ENCODE data around the gene HDHD2. TPM values are rescaled to one million over a fixed set of nuclear protein-coding genes. Genes with fewer than 3 reads are reported as not detected.

The HDHD2 gene
- total RNA-seq, 2 experiments from 2014 or later = 27.7 to 28.9 TPM

DNA sequence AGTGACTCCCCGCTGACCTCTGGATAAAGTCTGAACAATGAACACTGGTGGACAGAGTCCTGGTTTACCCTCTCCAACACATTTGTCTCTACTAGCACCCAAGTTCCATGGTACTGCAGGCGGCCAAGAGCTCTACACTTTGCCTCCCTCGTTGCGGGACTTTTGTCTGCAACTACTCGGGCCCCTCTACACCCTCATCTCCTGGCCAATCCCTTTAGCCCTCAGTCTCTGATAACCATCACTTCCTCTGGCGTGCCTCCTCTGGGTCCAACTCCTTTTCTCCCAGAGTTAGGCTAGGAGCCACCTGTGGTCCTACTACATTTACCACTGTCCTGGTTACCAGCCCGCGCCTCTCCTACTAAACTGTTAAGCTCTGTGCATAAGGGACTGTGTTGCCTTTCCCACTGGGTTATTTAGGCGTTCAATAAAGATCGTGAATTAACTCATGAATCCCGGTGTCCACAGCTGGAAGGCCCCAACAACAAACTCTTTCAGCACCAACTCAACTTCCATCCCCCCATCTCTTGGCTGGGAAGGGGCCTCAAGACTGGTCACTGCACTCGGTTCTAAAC lies 757 bp downstream of the HDHD2 start:
- Mint-ChIP-seq H3K27ac (peak overlapping the region; percentile 98), H3K36me3 (ENCODE audit: low read depth) (peaks cover 15% of the 10 kb centered on the region), H3K9me3 (ENCODE audit: low read depth) (no peaks in the 10 kb centered on the region), H3K4me3 (peak overlapping the region; percentile 98), H3K27me3 (no peaks in the 10 kb centered on the region), H3K4me1 (peaks cover 45% of the 10 kb centered on the region)
- ATAC-seq (no peak), DNase-seq (no peak)
- ChIA-PET CTCF (interaction anchor here (0.6 to 1.8 kb wide), 6 partner anchors 14 to 1001 kb away, joined by 3 to 6 read pairs (median 3); no protein-coding TSS in a partner anchor), POLR2A (interaction anchor here (0.6 to 1.1 kb wide), 2 partner anchors 29 to 232 kb away, joined by 3 to 4 read pairs; partner anchors contain the start of genes KATNAL2 and PIAS2)
- intact Hi-C loops (cut with DNase I, micrococcal nuclease) = loop anchor here (1.0 to 10.0 kb wide), 7 partner anchors 25 to 977 kb away; partner anchors contain the start of genes IER3IP1 (in 1 of the 2), KATNAL2 (in 1 of the 2), PIAS2 (in 1 of the 2) and SMAD2 (in 1 of the 2)

DNA sequence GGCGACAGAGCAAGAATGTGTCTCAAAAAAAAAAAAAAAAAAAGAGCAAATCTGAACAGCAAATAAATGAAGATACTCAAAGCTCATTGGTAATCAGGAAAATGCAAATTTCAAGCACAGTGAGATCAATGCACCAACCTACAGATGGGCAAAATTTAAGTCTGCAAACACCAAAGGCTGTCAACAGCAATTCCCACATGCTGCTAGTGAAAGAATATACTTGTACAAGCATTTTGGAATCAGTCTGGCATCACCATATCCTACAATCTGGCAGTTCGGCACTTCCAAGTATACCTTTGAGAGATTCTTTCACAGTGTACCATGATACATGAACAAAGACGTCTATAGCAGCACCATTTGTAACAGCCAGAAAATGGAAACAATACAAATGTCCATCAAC lies 4.1 kb downstream of the HDHD2 start:
- no peak for DNase-seq
- Mint-ChIP-seq H3K27ac (no peak overlapping the region), H3K4me1 (peaks cover 42% of the 10 kb centered on the region), H3K9me3 (ENCODE audit: low read depth) (no peaks in the 10 kb centered on the region), H3K27me3 (no peaks in the 10 kb centered on the region), H3K4me3 (no peak overlapping the region), H3K36me3 (ENCODE audit: low read depth) (peaks cover 16% of the 10 kb centered on the region)
- POLR2A ChIA-PET = no interaction called here
- CTCF ChIA-PET = no interaction called here
- intact Hi-C loops (cut with DNase I, micrococcal nuclease) = no loop called here
- no peak for ATAC-seq

DNA sequence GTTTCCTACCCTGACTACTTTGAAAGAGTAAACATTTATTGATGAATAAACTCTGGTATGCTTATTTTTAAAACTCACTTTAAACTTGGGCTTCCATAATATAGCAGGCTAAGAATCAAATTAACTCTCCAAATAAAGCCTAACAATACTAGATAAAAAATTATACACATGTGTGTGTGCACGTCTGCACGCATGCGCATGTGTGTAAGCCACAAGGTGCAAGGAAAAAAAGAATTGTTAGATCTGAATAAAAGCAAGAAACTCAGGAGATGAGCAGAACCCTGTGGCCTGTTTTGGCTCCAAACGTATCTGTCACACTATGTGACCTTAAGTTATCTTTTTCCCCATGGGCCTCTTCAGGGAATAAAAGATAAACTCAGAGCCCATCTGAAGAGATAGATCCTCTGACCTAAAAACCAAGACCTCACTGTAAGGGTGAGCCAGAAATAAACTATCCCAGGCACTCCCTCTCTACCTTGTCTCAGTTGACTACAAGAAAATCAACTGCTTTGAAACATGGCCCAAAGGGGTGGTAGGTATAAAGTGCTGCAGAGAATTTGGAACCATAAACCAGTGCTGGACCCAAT lies 6.3 kb downstream of the HDHD2 start:
- intact Hi-C loops (cut with DNase I, micrococcal nuclease) = no loop called here
- H3K9me3 Mint-ChIP-seq (ENCODE audit: low read depth) = no peaks in the 10 kb centered on the region
- POLR2A ChIA-PET = no interaction called here

DNA sequence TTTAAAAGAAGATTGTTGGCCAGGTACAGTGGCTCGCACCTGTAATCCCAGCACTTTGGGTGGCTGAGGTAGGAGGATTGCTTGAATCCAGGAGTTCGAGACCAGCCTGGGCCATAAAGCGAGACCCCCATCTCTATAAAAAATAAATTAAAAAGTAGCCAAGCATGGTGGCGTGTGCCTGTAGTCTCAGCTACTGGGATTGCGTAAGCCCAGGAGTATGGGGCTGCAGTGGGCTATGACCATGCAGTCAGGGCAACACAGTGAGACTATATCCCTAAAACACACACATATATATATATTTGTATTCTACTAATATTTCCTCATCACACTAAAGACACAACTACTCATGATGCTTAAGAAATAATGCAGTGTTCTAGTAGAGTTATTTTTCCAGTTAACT lies 7.1 kb downstream of the HDHD2 start:
- H3K36me3 Mint-ChIP-seq (ENCODE audit: low read depth) = peaks cover 26% of the 10 kb centered on the region
- intact Hi-C loops (cut with DNase I, micrococcal nuclease) = no loop called here
- POLR2A ChIA-PET = no interaction called here
- no peak overlapping the region for H3K27ac Mint-ChIP-seq
- H3K4me3 Mint-ChIP-seq = no peak overlapping the region
- no peak for ATAC-seq
- no peaks in the 10 kb centered on the region for H3K9me3 Mint-ChIP-seq (ENCODE audit: low read depth)
- H3K27me3 Mint-ChIP-seq = no peaks in the 10 kb centered on the region
- DNase-seq = no peak
- CTCF ChIA-PET = no interaction called here
- H3K4me1 Mint-ChIP-seq = peaks cover 21% of the 10 kb centered on the region

More for the DNA sequence above, 6.3 kb downstream of the HDHD2 start:
- H3K27ac Mint-ChIP-seq = no peak overlapping the region
- H3K36me3 Mint-ChIP-seq (ENCODE audit: low read depth) = peaks cover 20% of the 10 kb centered on the region
- no peak overlapping the region for H3K4me3 Mint-ChIP-seq
- DNase-seq (no peak), ATAC-seq (no peak)
- H3K4me1 Mint-ChIP-seq = peaks cover 30% of the 10 kb centered on the region
- CTCF ChIA-PET = no interaction called here
- no peaks in the 10 kb centered on the region for H3K27me3 Mint-ChIP-seq

DNA sequence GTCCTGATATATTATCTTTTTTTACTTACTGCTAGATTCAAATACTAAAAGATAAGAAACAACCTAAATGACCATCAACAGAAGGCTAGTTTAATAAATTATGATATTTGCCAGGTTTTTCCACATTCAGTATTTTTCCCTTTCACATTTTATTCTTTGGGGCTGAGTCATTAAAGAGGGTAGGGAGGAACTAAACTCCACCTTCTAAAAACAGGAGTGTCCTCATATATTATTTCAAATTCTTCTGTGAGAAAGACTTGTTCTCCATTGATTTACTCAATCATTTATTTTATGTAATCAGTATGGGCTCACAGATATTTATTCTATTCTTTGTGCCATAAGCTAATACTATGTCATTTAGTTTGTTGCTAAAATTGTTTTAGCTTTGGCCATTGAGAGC lies 9.0 kb downstream of the HDHD2 start:
- no peaks in the 10 kb centered on the region for H3K9me3 Mint-ChIP-seq (ENCODE audit: low read depth)
- intact Hi-C loops (cut with DNase I, micrococcal nuclease) = no loop called here
- peaks cover 10% of the 10 kb centered on the region for H3K4me1 Mint-ChIP-seq
- CTCF ChIA-PET = interaction anchor here (0.6 kb wide), 1 partner anchor 97 kb away, joined by 4 read pairs; no protein-coding TSS in a partner anchor
- POLR2A ChIA-PET = no interaction called here
- H3K4me3 Mint-ChIP-seq = no peak overlapping the region
- H3K36me3 Mint-ChIP-seq (ENCODE audit: low read depth) = peaks cover 29% of the 10 kb centered on the region
- no peaks in the 10 kb centered on the region for H3K27me3 Mint-ChIP-seq
- no peak overlapping the region for H3K27ac Mint-ChIP-seq
- DNase-seq = no peak
- no peak for ATAC-seq

DNA sequence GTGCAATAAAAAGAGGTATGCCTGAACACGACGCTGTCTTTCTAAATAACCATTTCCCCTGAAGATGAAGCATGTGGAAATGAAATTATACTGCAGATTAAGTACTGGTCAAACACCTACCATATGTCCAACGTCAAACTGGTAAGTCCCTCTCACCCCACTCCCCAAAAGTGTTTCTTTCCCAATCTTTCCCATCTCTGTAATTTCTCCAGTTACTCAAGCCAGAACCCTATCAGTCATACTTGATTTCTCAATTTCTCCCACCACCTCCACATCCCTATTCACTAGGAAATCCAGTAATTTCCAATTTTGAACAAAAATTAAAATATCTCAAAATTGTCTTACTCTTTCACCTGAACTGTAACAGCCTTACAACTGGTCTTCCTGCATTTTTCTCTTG lies 29.2 kb downstream of the HDHD2 start:
- H3K36me3 Mint-ChIP-seq (ENCODE audit: low read depth) = peaks cover 45% of the 10 kb centered on the region
- peaks cover 36% of the 10 kb centered on the region for H3K4me1 Mint-ChIP-seq
- no peak for DNase-seq
- no peaks in the 10 kb centered on the region for H3K27me3 Mint-ChIP-seq
- H3K27ac Mint-ChIP-seq = peak overlapping the region; percentile 55
- H3K9me3 Mint-ChIP-seq (ENCODE audit: low read depth) = no peaks in the 10 kb centered on the region
- CTCF ChIA-PET = interaction anchor here (0.7 to 2.0 kb wide), 3 partner anchors 20 to 138 kb away, joined by 3 to 6 read pairs (median 5); no protein-coding TSS in a partner anchor
- intact Hi-C loops (cut with DNase I, micrococcal nuclease) = loop anchor here (2.0 to 5.0 kb wide), 2 partner anchors 41 to 54 kb away; no protein-coding TSS in a partner anchor
- POLR2A ChIA-PET = interaction anchor here (0.6 kb wide), 1 partner anchor 84 kb away, joined by 3 read pairs; no protein-coding TSS in a partner anchor
- H3K4me3 Mint-ChIP-seq = no peak overlapping the region
- no peak for ATAC-seq

DNA sequence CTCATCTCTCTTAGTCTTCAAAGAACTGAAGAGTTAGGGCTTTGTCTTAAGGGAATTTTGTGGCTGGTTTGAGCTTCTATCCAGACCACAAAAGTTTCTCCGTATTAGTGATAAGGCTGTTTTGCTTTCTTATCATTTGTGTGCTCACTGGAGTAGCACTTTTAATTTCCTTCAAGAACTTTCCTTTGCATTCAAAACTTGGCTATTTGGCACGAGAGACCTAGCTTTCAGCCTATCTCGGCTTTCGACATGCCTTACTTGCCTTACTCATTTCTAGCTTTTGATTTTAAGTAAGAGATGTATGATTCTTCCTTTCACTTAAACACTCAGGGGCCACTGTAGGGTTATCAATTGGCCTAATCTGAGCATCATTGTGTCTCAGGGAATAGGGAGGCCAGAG lies 29.9 kb downstream of the HDHD2 start:
- Mint-ChIP-seq H3K4me3 (no peak overlapping the region), H3K27ac (peak overlapping the region; percentile 33), H3K9me3 (ENCODE audit: low read depth) (no peaks in the 10 kb centered on the region), H3K36me3 (ENCODE audit: low read depth) (peaks cover 46% of the 10 kb centered on the region), H3K27me3 (no peaks in the 10 kb centered on the region), H3K4me1 (peaks cover 36% of the 10 kb centered on the region)
- intact Hi-C loops (cut with DNase I, micrococcal nuclease) = loop anchor here (1.0 to 5.0 kb wide), 3 partner anchors 30 to 54 kb away; partner anchors contain the start of gene HDHD2 (in 1 of the 2)
- POLR2A ChIA-PET = interaction anchor here (0.6 to 1.1 kb wide), 4 partner anchors 29 to 129 kb away, joined by 3 to 4 read pairs (median 3); no protein-coding TSS in a partner anchor
- DNase-seq (peak; percentile 32), ATAC-seq (peak; percentile 95)
- CTCF ChIA-PET = interaction anchor here (1.3 to 2.0 kb wide), 3 partner anchors 19 to 84 kb away, joined by 4 to 6 read pairs (median 5); no protein-coding TSS in a partner anchor

DNA sequence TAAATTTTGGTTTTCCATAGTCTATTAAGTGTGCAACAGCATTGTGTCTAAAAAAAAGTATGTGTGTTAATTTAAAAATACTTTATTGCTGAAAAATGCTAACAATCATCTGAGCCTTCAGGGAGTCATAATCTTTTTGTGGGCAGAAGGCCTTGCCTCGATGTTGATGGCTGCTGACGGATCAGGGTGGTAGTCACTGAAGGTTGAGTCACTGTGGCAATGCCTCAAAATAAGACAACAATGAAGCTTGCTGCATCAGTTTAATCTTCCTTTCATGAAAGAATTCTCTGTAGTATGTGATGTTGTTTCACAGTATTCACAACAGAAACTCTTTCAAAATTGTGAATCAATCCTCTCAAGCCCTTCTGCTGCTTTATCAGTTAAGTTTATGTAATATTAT lies 31.3 kb downstream of the HDHD2 start:
- H3K4me3 Mint-ChIP-seq = no peak overlapping the region
- H3K27ac Mint-ChIP-seq = no peak overlapping the region
- H3K4me1 Mint-ChIP-seq = peaks cover 35% of the 10 kb centered on the region
- no peaks in the 10 kb centered on the region for H3K27me3 Mint-ChIP-seq
- ChIA-PET POLR2A (no interaction called here), CTCF (interaction anchor here (2.0 kb wide), 1 partner anchor 86 kb away, joined by 6 read pairs; no protein-coding TSS in a partner anchor)
- DNase-seq (peak; percentile 19), ATAC-seq (no peak)
- peaks cover 43% of the 10 kb centered on the region for H3K36me3 Mint-ChIP-seq (ENCODE audit: low read depth)
- intact Hi-C loops (cut with DNase I, micrococcal nuclease) = no loop called here
- no peaks in the 10 kb centered on the region for H3K9me3 Mint-ChIP-seq (ENCODE audit: low read depth)

DNA sequence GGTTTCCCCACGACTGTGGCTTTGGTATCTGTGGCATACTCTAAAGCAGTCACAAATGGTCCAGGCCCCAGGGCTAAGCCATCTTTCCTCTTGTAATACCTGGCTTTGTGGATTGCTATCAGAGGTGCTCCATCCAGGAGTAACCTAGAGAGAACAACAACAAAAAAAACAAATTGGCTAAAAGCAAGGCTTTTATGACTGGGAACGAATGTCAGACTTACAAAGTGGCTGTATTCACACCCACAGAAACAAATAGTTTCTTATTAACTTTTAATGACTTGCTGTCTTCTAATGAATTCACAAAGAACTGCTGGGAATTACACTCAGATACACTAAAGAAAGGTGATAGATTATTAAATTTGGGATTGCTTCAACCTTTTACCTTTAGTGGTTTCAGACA lies 35.1 kb downstream of the HDHD2 start:
- Mint-ChIP-seq H3K9me3 (ENCODE audit: low read depth) (no peaks in the 10 kb centered on the region), H3K27me3 (no peaks in the 10 kb centered on the region), H3K36me3 (ENCODE audit: low read depth) (peaks cover 39% of the 10 kb centered on the region), H3K27ac (no peak overlapping the region), H3K4me3 (no peak overlapping the region), H3K4me1 (peaks cover 13% of the 10 kb centered on the region)
- POLR2A ChIA-PET = no interaction called here
- CTCF ChIA-PET = no interaction called here
- intact Hi-C loops (cut with DNase I, micrococcal nuclease) = no loop called here
- DNase-seq (no peak), ATAC-seq (no peak)

DNA sequence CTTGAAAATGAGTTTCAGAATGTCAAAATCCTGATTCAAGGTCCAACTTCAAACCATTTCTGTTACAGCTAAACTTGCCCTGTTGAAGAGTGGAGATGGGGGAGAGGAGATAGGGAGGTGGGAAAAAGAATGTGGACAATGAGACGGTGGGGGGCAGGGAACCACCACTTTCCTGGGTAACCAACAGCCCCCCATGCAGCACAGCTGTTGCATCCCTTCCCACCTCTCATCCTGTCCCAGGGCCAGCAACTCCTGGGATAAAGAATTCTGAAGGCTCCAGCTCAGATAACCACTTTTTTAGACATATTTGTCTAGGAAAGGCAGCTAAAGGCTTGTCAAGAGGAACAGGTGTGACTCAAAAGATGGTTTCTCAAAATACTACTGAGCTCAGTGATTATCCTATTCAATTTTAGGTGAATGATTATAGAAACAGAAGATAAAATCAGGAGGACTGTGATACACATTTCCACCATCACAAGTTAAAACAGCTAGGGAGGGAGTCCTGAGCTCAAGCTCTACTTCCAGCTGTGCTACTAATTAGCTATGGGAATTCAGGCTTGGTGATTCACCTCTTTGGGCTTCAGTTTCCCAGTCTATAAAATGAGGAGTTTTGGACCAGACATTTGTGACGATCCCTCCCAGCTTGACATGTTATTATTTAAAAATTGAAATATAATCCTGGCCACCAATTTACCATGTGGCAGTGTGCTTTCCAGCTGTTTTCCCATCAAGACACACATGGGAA lies 36.3 kb downstream of the HDHD2 start:
- Mint-ChIP-seq H3K4me3 (no peak overlapping the region), H3K27me3 (no peaks in the 10 kb centered on the region), H3K4me1 (peaks cover under 1% of the 10 kb centered on the region), H3K36me3 (ENCODE audit: low read depth) (peaks cover 29% of the 10 kb centered on the region), H3K9me3 (ENCODE audit: low read depth) (no peaks in the 10 kb centered on the region), H3K27ac (no peak overlapping the region)
- POLR2A ChIA-PET = no interaction called here
- DNase-seq = no peak
- intact Hi-C loops (cut with DNase I, micrococcal nuclease) = no loop called here
- no peak for ATAC-seq
- CTCF ChIA-PET = interaction anchor here (1.0 to 1.8 kb wide), 3 partner anchors 10 to 91 kb away, joined by 3 to 9 read pairs (median 4); no protein-coding TSS in a partner anchor

DNA sequence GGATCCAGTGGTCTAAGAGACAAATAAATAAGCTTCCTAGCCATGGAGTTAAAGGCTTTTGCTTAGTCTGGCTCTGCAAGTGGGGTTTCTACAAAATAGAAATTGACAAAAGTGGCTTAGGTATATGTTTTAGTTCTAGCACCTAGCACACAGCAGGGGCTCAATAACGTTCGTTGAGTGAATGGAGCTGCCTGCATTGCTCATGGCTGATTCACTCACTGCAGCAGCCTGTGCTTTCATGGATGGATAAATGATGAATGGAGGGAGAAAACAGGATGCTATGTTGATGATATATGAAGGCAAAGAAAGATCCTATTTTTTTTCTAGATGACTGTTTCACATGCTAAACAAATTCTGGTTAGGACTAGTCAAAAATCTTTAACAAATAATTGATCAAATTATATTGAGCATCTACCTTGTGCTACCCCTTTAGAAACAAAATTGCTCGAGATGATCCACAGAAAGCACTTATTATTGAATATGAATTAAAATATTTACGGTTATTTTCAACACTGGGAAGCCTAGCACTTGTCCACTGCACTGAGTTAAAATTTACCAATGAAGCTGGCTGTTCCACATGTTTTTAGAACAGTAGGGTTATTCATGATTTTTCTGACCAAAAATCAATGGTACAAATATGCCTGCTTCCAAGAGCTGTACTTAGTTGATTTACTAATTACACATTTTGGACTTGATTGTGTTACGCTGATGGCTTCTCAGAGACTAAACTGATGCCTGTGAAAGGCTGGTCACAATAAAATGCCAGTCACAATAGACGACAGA lies 39.6 kb downstream of the HDHD2 start:
- intact Hi-C loops (cut with DNase I, micrococcal nuclease) = no loop called here
- H3K4me3 Mint-ChIP-seq = no peak overlapping the region

More for the DNA sequence above, 39.6 kb downstream of the HDHD2 start:
- Mint-ChIP-seq H3K36me3 (ENCODE audit: low read depth) (peaks cover 21% of the 10 kb centered on the region), H3K4me1 (no peaks in the 10 kb centered on the region), H3K27me3 (no peaks in the 10 kb centered on the region), H3K27ac (no peak overlapping the region), H3K9me3 (ENCODE audit: low read depth) (no peaks in the 10 kb centered on the region)
- no peak for ATAC-seq
- POLR2A ChIA-PET = interaction anchor here (0.6 kb wide), 1 partner anchor 46 kb away, joined by 3 read pairs; no protein-coding TSS in a partner anchor
- CTCF ChIA-PET = interaction anchor here (0.6 to 1.1 kb wide), 4 partner anchors 9 to 106 kb away, joined by 3 to 5 read pairs (median 4); no protein-coding TSS in a partner anchor
- no peak for DNase-seq
